Activated T-helper 2 cell treated with anti-CD3 and anti-CD28 coated beads, Interferon-gamma antibody, Interleukin-2, Interleukin-4, amounts not matched to agents 10 μg/mL and 5 μg/mL and 100 μg/mL, durations not matched to agents 14 hours and 24 hours and 36 hours (primary cell): ENCODE results near the gene RPRD1A. TPM values are rescaled to one million over a fixed set of nuclear protein-coding genes. Genes with fewer than 3 reads are reported as not detected.
A peak's percentile ranks its signal among the peaks of the same experiment; 100 is the strongest.
"Not testable (repeated sequence)": the region's sequence is repeated elsewhere in the genome, so short reads cannot be mapped to it uniquely, and the experiment has no call there.

Source experiments
- DNase-seq: peaks from one replicate; pipeline ENCODE4 v3.0.0; 2021; ENCODE audit warnings: low spot score
- H3K27ac Mint-ChIP-seq: one replicate; pipeline ENCODE4 v1.8.0; 2021; ENCODE audit warnings: mixed read lengths
- H3K27me3 Mint-ChIP-seq: one replicate; pipeline ENCODE4 v1.8.0; 2021; ENCODE audit warnings: low read depth, mixed read lengths
- H3K36me3 Mint-ChIP-seq: one replicate; pipeline ENCODE4 v1.8.0; 2021; ENCODE audit warnings: low read depth, mixed read lengths
- H3K4me1 Mint-ChIP-seq: one replicate; pipeline ENCODE4 v1.8.0; 2021; ENCODE audit warnings: low read depth, mixed read lengths
- H3K4me3 Mint-ChIP-seq: one replicate; pipeline ENCODE4 v1.8.0; 2021; ENCODE audit warnings: low read depth, mild to moderate bottlenecking, moderate library complexity, mixed read lengths
- H3K9me3 Mint-ChIP-seq: one replicate; pipeline ENCODE4 v1.8.0; 2021; ENCODE audit warnings: mixed read lengths
- intact Hi-C: fragments of 100-400 bp; cut with micrococcal nuclease; formaldehyde crosslinking; loops from one replicate; pipeline ENCODE4 v1.15.1; 2023
- total RNA-seq: library from RNA; stranded (reverse); gene quantifications from 2 replicates; pipeline ENCODE4 v1.2.3, GENCODE V29; 2022

Gene RPRD1A
- total RNA-seq, 1 donor from 2014 or later: 24.1 TPM

DNA sequence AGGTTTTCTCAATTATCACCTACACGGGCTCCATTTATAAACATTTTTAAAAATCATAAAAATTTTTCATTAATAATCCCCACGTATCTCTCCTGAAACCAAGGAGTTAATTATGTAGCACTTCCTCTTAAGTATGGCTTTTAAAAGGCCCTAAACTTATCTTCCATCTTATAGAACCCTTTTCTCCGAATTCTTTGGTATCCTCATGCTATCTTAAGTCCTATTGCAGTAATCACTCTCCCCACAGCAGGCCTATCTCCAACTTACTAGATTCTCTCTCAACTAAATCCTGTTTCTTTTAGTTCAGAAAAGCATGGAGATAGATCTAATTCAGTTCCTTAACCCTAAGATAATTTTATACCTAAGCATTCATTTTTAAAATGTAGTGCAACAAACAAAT is 26.2 kb downstream of the RPRD1A start:
- Mint-ChIP-seq H3K27me3 (no peaks in the 10 kb centered on the region), H3K36me3 (peaks cover 44% of the 10 kb centered on the region), H3K27ac (no peak overlapping the region), H3K9me3 (peaks cover 33% of the 10 kb centered on the region), H3K4me1 (peaks cover 13% of the 10 kb centered on the region), H3K4me3 (no peak overlapping the region)
- no peak for DNase-seq
- intact Hi-C loops: no loop called here

DNA sequence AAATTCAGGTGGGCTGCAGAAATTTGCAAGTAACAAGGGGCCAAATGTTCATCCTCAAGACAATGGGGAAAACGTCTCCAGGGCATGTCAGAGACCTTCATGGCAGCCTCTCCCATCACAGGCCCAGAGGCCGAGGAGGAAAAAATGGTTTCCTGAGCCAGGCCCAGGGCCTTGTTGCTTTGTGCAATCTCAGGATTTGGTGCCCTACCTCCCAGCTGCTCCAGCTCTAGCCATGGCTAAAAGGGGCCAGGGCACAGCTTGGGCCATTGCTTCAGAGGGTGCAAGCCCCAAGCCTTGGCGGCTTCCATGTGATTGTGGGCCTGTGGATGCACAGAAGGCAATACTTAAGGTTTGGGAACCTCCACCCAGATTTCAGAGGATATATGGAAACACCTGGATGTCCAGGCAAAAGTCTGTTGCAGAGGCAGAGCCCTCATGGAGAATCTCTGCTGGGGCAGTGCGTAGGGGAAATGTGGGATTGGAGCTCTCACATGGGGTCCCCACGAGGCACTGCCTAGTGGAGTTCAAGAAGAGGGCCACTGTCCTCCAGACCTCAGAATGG is 29.2 kb downstream of the RPRD1A start:
- Mint-ChIP-seq H3K9me3 (peaks cover 33% of the 10 kb centered on the region), H3K4me1 (peaks cover 26% of the 10 kb centered on the region), H3K27ac (no peak overlapping the region), H3K36me3 (peaks cover 47% of the 10 kb centered on the region), H3K27me3 (no peaks in the 10 kb centered on the region), H3K4me3 (no peak overlapping the region)
- DNase-seq: no peak
- intact Hi-C loops: no loop called here

DNA sequence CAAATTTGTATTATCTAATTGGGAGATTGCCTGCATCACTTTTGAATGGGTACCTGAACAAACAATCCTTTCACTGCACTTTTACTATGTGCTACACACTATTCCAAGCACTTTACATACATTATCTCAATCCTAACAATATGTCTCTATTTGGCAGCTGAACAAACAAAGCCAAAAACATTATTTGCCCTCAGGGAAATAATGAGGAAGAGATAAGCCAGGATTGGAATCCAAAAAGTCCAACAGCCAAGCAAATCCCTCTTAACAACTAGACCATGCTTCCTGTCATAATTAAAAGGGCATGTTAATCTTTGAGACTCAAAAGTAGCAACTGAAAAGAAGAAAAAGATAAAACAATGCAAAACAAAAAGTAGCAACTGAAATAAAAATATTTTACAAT is 32.1 kb downstream of the RPRD1A start:
- intact Hi-C loops: no loop called here
- no peak overlapping the region for H3K4me3 Mint-ChIP-seq
- no peak for DNase-seq
- peaks cover 44% of the 10 kb centered on the region for H3K36me3 Mint-ChIP-seq
- peaks cover 13% of the 10 kb centered on the region for H3K4me1 Mint-ChIP-seq
- H3K27me3 Mint-ChIP-seq: no peaks in the 10 kb centered on the region
- no peak overlapping the region for H3K27ac Mint-ChIP-seq
- peaks cover 32% of the 10 kb centered on the region for H3K9me3 Mint-ChIP-seq

DNA sequence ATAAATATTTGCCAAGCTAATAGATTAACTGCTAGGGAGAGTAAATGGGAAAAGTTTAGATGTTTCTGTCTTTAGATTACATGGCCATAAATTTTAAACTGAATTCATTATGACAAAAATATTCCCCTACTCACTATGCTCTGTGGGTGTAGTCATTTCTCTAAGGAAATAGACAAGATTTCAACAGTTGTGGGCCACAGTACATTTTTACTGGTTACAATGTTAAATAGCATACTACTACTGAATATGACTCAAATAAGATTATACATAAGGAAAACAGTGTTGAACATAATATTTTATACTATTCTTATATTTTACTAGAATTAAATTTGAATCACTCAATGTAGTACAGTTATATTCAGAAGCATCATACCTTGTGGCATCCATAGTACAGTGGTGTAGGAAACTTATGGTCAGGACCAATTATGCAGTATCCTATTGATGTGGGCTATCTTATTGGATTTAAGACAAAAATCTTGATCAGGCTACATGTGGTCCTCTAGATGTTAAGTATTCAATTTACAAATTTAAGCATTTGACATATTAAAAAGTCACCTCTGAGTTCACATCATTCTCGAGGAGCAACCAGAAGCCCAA is 33.0 kb downstream of the RPRD1A start:
- no peak overlapping the region for H3K4me3 Mint-ChIP-seq
- peaks cover 24% of the 10 kb centered on the region for H3K9me3 Mint-ChIP-seq
- peaks cover 14% of the 10 kb centered on the region for H3K4me1 Mint-ChIP-seq
- peaks cover 38% of the 10 kb centered on the region for H3K36me3 Mint-ChIP-seq
- no peaks in the 10 kb centered on the region for H3K27me3 Mint-ChIP-seq
- H3K27ac Mint-ChIP-seq: no peak overlapping the region
- intact Hi-C loops: loop anchor here (5.0 kb wide), 1 partner anchor 33 kb away; the partner anchor contains the start of gene RPRD1A
- no peak for DNase-seq

DNA sequence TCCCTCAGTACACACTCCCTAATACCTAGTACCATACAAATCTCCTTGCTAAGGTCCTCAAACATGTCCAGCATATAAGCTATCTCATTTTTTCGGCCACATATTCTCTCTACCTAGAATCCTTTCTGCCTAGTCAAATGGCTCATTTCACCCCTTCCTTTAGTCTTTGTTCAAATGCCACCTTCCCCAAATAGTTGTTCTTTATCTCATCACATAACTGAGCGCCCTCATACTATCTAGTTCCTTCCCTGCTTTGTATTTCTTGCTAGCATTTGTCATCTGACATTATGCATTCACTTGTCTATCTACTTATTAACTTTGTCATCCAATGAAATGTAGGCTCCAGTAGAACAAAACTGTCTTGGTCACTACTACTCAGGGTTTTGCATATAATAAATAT is 35.5 kb downstream of the RPRD1A start:
- Mint-ChIP-seq H3K4me3 (no peak overlapping the region), H3K36me3 (peaks cover 20% of the 10 kb centered on the region), H3K9me3 (peaks cover under 1% of the 10 kb centered on the region), H3K27ac (no peak overlapping the region), H3K27me3 (no peaks in the 10 kb centered on the region), H3K4me1 (peaks cover 21% of the 10 kb centered on the region)
- DNase-seq: no peak
- intact Hi-C loops: loop anchor here (5.0 kb wide), 1 partner anchor 35 kb away; the partner anchor contains the start of gene RPRD1A

DNA sequence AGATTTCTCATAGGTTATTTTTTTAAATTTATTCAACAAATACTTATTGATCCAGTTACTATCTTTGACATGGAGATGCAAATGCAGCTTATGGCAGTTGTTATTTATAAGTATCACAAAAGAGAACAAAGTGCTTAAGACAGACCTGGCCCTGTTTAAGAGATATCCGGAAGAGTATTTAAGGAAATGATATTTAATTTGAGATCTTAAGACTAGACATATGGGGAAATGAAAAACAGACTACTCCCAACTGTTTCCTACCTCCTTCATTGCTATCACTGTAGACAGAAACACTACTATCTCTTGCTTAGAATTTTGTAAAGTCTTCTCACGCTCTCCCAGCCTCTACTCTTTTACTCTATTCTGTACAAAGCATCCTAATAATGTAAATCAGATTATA is 36.0 kb downstream of the RPRD1A start:
- no peak overlapping the region for H3K27ac Mint-ChIP-seq
- intact Hi-C loops: loop anchor here (5.0 kb wide), 1 partner anchor 36 kb away; the partner anchor contains the start of gene RPRD1A

DNA sequence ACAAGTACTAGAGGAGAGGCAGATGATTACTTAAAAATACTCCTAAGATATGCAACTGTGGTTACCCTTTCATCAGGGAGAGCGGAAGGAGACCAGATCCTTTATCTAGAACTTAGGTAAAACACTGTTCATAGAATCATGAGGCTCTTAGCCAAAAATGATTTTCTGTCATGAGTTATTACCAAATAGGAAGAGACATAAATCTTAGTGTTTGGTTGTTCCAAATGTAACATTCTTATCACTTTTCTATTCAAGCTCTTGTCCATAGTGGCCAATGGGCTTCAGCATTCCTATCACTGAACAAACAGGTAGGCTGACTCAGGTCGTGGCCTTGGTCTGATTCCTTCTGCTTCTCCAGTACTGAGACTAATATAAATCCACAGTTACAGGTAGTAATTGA is 38.5 kb downstream of the RPRD1A start:
- Mint-ChIP-seq H3K4me1 (peaks cover 11% of the 10 kb centered on the region), H3K27ac (peak overlapping the region; percentile 26), H3K36me3 (peaks cover 22% of the 10 kb centered on the region), H3K9me3 (no peaks in the 10 kb centered on the region), H3K27me3 (no peaks in the 10 kb centered on the region), H3K4me3 (no peak overlapping the region)
- no peak for DNase-seq
- intact Hi-C loops: no loop called here

More for the DNA sequence above, 36.0 kb downstream of the RPRD1A start:
- peaks cover 19% of the 10 kb centered on the region for H3K36me3 Mint-ChIP-seq
- no peaks in the 10 kb centered on the region for H3K9me3 Mint-ChIP-seq
- no peaks in the 10 kb centered on the region for H3K27me3 Mint-ChIP-seq
- peaks cover 21% of the 10 kb centered on the region for H3K4me1 Mint-ChIP-seq
- H3K4me3 Mint-ChIP-seq: no peak overlapping the region
- DNase-seq: no peak

DNA sequence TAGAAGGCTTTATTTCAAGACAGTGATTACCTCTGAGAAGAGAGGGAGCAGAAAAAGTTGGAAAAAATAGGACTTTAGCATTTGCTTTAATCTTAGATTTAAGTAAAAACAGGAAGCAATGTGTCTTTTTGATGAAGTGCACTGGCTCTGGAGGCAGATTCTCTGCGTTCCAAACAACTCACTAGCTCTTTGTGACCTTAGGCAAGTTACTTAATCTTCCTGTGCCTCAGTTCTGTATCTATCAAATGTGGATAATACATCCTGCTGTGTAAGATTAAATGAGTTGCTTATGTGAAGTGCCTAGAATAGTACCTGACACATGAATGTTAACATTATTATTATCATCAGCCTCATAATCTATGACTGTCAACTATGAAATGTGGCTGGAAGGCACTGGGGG is 42.3 kb downstream of the RPRD1A start:
- peaks cover 10% of the 10 kb centered on the region for H3K4me1 Mint-ChIP-seq
- intact Hi-C loops: no loop called here
- peaks cover 24% of the 10 kb centered on the region for H3K36me3 Mint-ChIP-seq
- no peaks in the 10 kb centered on the region for H3K27me3 Mint-ChIP-seq
- H3K27ac Mint-ChIP-seq: no peak overlapping the region
- H3K4me3 Mint-ChIP-seq: no peak overlapping the region
- no peaks in the 10 kb centered on the region for H3K9me3 Mint-ChIP-seq
- DNase-seq: no peak

DNA sequence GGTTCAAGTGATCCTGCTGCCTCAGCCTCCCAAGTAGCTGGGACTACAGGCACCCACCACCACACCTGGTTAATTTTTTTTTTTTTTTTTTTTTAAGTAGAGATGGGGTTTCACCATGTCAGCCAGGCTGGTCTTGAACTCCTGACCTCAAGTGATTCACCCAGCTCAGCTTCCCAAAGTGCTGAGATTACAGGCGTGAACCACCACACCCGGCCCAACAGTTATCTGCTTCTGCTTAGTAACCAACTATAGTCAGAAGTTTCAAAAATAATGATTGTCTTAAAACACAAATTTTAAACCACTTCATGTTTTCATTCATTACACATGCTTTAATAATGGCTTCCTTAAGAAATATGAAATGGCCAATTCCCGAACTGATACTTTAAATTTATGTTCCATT is 43.1 kb downstream of the RPRD1A start:
- H3K4me1 Mint-ChIP-seq, intact Hi-C loops, H3K27me3 Mint-ChIP-seq, H3K9me3 Mint-ChIP-seq, DNase-seq, H3K4me3 Mint-ChIP-seq, H3K27ac Mint-ChIP-seq: not testable (repeated sequence)
- H3K36me3 Mint-ChIP-seq: peaks cover 21% of the 10 kb centered on the region

DNA sequence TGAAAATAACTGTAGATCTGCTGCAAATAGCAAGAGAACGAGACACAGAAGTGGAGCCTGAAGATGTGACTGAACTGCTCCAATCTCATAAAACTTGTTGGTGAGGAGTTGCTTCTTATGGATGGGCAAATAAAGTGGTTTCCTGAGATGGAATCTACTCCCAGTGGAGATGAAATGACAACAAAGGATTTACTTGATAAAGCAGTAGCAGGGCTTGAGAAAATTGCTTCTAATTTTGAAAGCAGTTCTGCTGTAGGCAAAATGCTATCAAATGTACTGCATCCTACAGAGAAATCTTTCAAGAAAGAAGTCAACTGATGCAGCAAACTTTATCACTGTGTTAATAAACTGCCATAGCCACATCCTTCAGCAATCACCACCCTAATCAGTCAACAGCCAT is 44.0 kb downstream of the RPRD1A start:
- no peak for DNase-seq
- H3K4me1 Mint-ChIP-seq: peaks cover 2% of the 10 kb centered on the region
- H3K4me3 Mint-ChIP-seq: no peak overlapping the region
- intact Hi-C loops: no loop called here
- no peaks in the 10 kb centered on the region for H3K27me3 Mint-ChIP-seq
- H3K36me3 Mint-ChIP-seq: peaks cover 17% of the 10 kb centered on the region
- H3K9me3 Mint-ChIP-seq: no peaks in the 10 kb centered on the region
- H3K27ac Mint-ChIP-seq: no peak overlapping the region

DNA sequence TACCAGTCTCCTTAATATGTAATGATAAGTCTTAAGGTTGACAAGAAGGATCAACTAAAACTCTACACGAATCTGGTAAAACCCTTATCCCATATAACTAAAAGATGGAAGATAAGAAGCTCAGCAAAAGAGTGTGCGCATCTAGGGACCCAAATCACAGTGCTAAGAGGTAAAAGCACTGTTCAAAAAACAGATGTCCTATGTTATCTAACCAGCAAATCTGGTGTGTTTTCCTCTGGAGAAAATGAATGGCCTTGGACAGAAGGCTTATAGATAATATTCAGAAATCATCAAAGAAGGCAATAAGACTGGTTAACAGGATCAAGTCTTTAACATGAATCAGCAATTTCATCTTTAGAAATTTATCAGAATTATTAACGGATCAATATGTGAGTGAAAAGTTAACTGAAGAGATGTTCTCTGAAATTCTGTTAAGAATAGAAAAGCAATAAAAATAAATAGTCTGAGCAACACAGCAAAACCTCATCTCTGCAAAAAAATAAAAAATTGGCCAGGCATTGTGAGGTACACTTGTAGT is 47.1 kb downstream of the RPRD1A start:
- no peaks in the 10 kb centered on the region for H3K9me3 Mint-ChIP-seq
- intact Hi-C loops: no loop called here
- no peak overlapping the region for H3K4me3 Mint-ChIP-seq
- peaks cover 2% of the 10 kb centered on the region for H3K4me1 Mint-ChIP-seq
- H3K27ac Mint-ChIP-seq: no peak overlapping the region
- peaks cover 10% of the 10 kb centered on the region for H3K36me3 Mint-ChIP-seq
- no peak for DNase-seq
- H3K27me3 Mint-ChIP-seq: no peaks in the 10 kb centered on the region

DNA sequence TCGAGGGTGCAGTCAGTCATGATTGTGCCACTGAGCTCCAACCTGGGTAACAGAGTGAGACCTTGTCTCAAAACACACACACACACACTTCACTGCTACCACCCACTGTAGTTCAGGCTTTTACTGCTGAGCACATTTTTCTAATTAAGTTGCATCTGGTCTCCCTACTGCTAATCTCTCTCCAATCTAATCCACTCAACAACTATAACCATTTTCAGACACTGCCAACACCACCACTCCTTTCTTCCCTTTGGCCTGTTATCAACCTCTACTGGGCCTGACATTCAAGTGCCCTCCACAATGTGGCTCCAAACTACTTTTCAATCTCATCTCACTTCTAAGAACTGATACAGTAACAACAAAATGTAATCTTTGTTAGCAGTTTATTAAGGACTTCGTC is 50.1 kb downstream of the RPRD1A start:
- intact Hi-C loops: loop anchor here (1.0 to 5.0 kb wide), 5 partner anchors 79 to 555 kb away; partner anchors contain the start of genes ELP2, MOCOS and SLC39A6
- no peaks in the 10 kb centered on the region for H3K36me3 Mint-ChIP-seq

DNA sequence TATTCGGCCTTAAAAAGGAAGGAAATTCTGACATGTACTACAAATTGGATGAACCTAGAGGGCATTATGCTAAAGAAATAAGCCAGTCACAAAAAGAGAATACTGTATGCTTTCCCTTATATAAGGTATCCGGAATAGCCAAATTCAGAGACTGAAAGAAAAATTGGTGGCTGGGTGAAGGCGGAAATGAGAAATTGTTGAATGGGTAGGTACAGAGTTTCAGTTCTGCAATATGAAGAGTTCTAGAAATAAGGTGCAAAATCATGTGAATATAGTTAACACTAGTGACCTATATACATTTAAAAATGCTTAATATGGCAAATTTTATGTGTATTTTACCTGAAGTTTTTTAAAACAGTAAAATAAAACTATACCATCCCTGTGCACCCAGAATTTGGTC is 51.7 kb downstream of the RPRD1A start:
- Mint-ChIP-seq H3K9me3 (no peaks in the 10 kb centered on the region), H3K27me3 (no peaks in the 10 kb centered on the region), H3K4me1 (no peaks in the 10 kb centered on the region), H3K4me3 (no peak overlapping the region), H3K27ac (no peak overlapping the region), H3K36me3 (no peaks in the 10 kb centered on the region)
- no peak for DNase-seq
- intact Hi-C loops: loop anchor here (5.0 kb wide), 3 partner anchors 112 to 557 kb away; partner anchors contain the start of genes ELP2, MOCOS and SLC39A6

More for the DNA sequence above, 50.1 kb downstream of the RPRD1A start:
- Mint-ChIP-seq H3K4me1 (no peaks in the 10 kb centered on the region), H3K4me3 (no peak overlapping the region), H3K27ac (no peak overlapping the region), H3K9me3 (no peaks in the 10 kb centered on the region), H3K27me3 (no peaks in the 10 kb centered on the region)
- DNase-seq: no peak
